T-helper 9 cell (primary cell): Measurements from ENCODE around the gene ATP2B2.

Experiments
- DNase-seq: peaks from one replicate; pipeline ENCODE4 v3.0.0-alpha.2; 2020

The ATP2B2 gene

GRCh38 chr3:10356461-10356981, 148.9 kb downstream of the ATP2B2 start:
- DNase-seq, result no peak

- DNase-seq, result no peak
Observed at GRCh38 chr3:10354361-10355015, 150.9 kb downstream of the ATP2B2 start.

GRCh38 chr3:10353661-10354360, 151.6 kb downstream of the ATP2B2 start:
- no peak for DNase-seq

- no peak for DNase-seq
Observed at GRCh38 chr3:10353160-10353559, 152.2 kb downstream of the ATP2B2 start.

GRCh38 chr3:10352146-10352911, 153.1 kb downstream of the ATP2B2 start:
- no peak for DNase-seq

- DNase-seq, result no peak
Observed at GRCh38 chr3:10351013-10351735, 154.2 kb downstream of the ATP2B2 start.

- no peak for DNase-seq
Observed at GRCh38 chr3:10350324-10350985, 154.9 kb downstream of the ATP2B2 start.

- no peak for DNase-seq
Observed at GRCh38 chr3:10349801-10350200, 155.6 kb downstream of the ATP2B2 start.

GRCh38 chr3:10348404-10348721, 157.0 kb downstream of the ATP2B2 start:
- DNase-seq, result no peak

GRCh38 chr3:10347648-10348403, 157.6 kb downstream of the ATP2B2 start:
- no peak for DNase-seq

GRCh38 chr3:10345911-10346310, 159.5 kb downstream of the ATP2B2 start:
- DNase-seq, result no peak

- no peak for DNase-seq
Observed at GRCh38 chr3:10344944-10345575, 160.3 kb downstream of the ATP2B2 start.

- DNase-seq, result peak; percentile 42
Observed at GRCh38 chr3:10344147-10344943, 161.0 kb downstream of the ATP2B2 start.

GRCh38 chr3:10343526-10343925, 161.9 kb downstream of the ATP2B2 start:
- DNase-seq, result no peak

GRCh38 chr3:10342781-10343180, 162.6 kb downstream of the ATP2B2 start:
- no peak for DNase-seq

GRCh38 chr3:10341901-10342398, 163.4 kb downstream of the ATP2B2 start:
- no peak for DNase-seq

GRCh38 chr3:10340476-10340875, 164.9 kb downstream of the ATP2B2 start:
- DNase-seq, result no peak

- DNase-seq, result no peak
Observed at GRCh38 chr3:10340046-10340445, 165.3 kb downstream of the ATP2B2 start.

- DNase-seq, result no peak
Observed at GRCh38 chr3:10339376-10339955, 165.9 kb downstream of the ATP2B2 start.
